HG03457 (cell line): ENCODE measurements around the gene TAGLN.
"Not testable (repeated sequence)": the region's sequence is repeated elsewhere in the genome, so short reads cannot be mapped to it uniquely, and the experiment has no call there.

Source experiments
- ATAC-seq: cut with Tn5 transposase; IDR thresholded peaks from one replicate; pipeline ENCODE4 v1.9.1; 2021; ENCODE audit warnings: moderate number of reproducible peaks; ENCODE audit not compliant: unreplicated experiment

TAGLN gene

GRCh38 chr11:117180661-117181585 is 18.2 kb upstream of the TAGLN start:
- ATAC-seq: no peak

- no peak for ATAC-seq
These were observed 17.3 kb upstream of the TAGLN start for GRCh38 chr11:117181586-117182550.

DNA sequence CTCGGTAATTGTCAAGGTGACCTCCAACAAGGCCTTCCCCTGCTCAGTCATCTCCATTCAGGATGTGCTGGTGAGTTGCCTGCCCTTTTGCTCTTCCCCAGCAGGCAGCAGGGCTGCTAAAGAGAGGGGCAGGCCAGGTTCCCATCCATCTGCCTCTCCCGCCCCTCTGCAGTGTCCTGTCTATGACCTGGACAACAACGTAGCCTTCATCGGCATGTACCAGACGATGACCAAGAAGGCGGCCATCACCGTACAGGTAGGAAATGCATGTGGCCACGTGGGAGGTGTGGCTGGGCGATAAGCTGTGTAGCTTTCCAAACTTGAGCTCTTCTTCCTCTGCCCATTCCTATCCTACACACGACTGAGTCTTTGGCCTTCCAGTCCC is 16.6 kb upstream of the TAGLN start:
- no peak for ATAC-seq

DNA sequence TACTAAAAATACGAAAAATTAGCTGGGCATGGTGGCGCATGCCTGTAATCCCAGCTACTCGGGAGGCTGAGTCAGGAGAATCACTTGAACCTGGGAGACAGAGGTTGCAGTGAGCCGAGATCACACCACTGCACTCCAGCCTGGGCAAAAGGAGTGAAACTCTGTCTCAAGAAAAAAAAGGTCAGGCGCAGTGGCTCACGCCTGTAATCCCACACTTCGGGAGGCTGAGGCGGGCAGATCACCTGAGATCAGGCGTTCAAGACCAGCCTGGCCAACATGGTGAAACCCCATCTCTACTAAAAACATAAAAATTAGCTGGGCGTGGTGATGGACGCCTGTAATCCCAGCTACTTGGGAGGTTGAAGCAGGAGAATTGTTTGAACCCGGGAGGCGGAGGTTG is 16.0 kb upstream of the TAGLN start:
- ATAC-seq: not testable (repeated sequence)

- ATAC-seq: no peak
These were observed 15.3 kb upstream of the TAGLN start for GRCh38 chr11:117183724-117184349.

DNA sequence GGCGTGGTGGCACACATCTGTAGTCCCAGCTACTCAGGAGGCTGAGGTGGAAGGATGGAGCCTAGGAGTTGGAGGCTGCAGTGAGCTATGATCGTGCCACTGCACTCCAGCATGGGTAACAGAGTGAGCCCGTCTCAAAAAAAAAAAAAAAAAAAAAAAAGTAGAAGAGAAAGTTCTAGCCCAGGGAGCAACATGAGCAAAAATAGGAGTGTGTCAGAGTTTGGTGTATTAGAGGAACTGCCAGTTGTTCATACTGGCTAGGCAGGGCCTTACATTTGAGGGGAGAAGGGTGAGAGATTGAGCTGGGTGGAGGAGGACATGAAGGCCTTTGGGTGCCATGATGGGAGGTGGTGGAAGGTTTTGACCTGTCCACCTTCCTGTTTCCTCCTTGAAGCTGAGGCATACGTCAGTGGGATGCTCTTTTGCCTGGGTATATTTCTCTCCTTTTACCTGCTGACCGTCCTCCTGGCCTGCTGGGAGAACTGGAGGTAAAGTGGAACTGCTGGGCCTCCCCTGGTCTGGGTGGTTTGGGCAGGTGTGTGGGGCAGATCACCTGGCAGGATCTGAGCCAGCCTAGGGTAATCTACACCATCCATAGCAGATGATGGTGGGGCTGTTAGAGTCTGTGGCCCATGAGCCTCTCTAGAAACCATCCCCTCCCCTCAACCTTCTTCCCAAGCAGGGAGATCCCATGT is 13.3 kb upstream of the TAGLN start:
- no peak for ATAC-seq

- ATAC-seq: no peak
These were observed 12.8 kb upstream of the TAGLN start for GRCh38 chr11:117186431-117186761.

- no peak for ATAC-seq
These were observed 12.2 kb upstream of the TAGLN start for GRCh38 chr11:117187007-117187406.

DNA sequence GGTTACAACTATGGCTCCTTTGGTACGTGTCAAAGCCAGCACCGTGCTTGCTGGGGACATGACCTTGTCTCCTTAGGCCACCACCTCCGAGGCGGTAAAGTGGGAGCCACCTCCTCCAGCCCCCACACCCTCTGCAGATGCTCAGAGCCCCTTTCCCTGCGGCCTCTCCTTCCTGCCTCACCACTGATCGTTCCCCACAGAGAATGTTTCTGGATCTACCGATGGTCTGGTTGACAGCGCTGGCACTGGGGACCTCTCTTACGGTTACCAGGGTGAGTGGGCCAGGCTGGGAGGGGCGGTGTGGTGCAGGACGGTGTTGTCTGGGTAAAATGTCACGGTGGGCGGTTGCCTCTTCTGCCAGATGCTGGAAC is 11.8 kb upstream of the TAGLN start:
- no peak for ATAC-seq

- no peak for ATAC-seq
These were observed 11.2 kb upstream of the TAGLN start for GRCh38 chr11:117187799-117188481.

DNA sequence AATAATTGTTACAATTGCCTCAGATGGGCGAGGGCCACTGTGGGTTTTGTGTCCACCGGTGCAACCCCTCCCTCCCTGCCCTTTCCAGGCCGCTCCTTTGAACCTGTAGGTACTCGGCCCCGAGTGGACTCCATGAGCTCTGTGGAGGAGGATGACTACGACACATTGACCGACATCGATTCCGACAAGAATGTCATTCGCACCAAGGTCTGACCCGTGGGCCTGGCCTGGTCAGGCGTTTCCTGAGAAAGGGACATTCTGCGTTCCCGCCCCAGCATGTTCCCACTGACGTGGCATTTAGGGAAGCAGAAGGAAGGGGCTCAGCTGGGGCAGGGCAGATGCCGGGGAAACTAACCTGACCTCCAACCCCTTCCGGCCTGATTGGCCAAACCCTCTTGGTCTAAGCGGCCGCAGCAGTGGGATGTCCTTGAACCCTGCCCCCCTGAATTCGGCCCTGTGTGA is 10.5 kb upstream of the TAGLN start:
- no peak for ATAC-seq

- ATAC-seq: no peak
These were observed 9.8 kb upstream of the TAGLN start for GRCh38 chr11:117189191-117189940.

- no peak for ATAC-seq
These were observed 9.1 kb upstream of the TAGLN start for GRCh38 chr11:117189941-117190544.

DNA sequence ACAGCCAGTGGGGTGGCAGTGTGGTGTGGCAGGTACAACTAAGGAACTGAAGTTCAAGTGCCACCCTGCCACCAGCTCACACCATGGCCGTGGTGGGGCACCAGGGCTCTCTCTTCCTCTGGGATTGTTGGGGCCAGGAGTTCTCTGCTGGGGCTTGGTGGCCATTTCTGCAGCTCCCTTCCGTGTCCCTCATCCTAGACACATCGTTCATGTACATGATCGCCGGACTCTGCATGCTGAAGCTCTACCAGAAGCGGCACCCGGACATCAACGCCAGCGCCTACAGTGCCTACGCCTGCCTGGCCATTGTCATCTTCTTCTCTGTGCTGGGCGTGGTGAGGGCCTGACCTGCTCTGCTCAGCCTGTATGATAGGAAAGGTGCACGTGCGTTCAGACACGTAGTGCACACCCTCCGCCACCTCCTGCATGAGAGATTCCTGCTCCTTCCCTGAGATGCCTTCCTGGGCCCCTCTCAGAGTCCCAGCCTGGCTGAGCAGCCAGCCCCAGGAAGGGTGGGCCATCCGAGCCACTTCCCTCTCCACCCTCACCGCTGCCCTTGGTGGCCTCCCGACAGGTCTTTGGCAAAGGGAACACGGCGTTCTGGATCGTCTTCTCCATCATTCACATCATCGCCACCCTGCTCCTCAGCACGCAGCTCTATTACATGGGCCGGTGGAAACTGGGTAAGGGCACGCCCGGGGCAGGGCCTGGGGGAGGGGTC is 7.3 kb upstream of the TAGLN start:
- no peak for ATAC-seq

GRCh38 chr11:117192401-117192875 is 6.7 kb upstream of the TAGLN start:
- ATAC-seq: no peak

DNA sequence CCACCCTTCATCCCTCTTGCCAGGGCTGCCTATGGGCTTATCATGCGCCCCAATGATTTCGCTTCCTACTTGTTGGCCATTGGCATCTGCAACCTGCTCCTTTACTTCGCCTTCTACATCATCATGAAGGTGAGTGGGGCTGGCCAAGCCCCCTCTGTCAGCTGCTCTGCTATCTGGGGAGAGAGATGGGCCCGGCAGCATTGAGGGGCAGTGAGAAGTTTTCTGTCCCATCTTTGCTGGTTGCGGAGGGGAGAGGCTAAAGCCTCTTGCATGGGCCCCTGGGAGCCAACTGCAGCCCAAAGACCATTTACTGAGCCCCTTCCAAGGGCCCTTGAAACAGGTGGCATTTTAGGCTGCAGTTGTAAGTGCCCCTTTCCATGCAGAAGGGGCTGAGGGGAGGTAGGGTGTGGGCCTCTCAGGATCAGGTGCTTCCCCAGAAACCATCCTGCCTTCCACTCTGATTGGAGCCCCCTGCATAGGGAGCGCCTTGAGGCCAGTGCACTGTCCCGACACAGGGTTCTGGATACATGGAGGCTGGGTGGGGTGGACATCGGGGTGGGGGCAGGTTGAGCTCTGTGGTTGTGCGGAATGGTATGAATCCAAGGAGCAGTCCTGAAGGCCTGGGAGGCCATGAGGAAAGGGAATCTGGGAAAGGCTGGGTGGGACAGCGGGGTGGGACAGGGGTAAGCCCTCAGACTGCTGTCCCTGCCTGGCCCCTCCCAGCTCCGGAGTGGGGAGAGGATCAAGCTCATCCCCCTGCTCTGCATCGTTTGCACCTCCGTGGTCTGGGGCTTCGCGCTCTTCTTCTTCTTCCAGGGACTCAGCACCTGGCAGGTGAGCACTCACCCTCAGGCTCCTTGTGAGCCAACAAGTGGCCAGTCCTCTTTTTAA is 5.8 kb upstream of the TAGLN start:
- no peak for ATAC-seq

DNA sequence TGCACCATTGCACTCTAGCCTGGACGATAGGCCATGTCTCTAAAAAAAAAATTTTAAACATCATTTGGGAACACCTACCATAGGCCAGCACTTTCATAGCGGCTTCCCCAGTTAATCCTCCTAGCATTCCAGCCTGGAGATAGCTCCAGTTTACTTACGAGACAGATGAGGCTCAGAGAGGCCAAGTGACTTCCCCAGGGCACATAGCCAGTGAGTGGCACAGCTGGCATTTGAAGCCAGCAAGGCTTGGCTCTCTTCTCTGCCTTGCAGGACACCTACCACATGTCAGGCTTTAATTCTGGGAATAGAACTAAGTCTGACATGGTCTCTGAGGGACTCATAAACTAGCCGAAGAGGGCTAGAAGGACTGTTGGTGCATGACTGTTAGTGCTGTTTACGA is 4.9 kb upstream of the TAGLN start:
- ATAC-seq: no peak
